ENCODE data around the gene ENAH.

Gene ENAH

DNA sequence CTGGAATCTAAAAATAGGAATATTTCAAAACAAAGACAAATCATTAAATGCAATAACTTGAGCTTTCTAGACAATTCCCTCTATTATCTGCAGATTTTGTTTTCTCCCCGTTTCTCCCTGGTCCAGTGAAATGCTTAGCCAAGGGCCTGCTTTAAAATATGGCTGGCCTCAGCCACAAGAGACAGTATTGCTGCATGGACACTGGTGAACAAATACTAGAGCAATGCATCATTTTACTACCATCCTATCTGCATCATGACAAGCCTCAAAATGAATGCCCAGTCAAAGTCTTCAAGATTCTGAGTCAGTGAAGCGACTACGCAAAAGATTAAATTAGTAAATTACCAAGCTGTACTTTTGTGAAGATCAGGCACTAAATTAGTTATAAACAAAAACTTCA, 80.5 kb downstream of the ENAH start:
- H3K4me1 ChIP-seq (ENCODE audit: control insufficient read depth in 2 of 2, insufficient read depth in 2 of 2, low read length in 2 of 2): no peaks in the 10 kb centered on the region
- H3K4me3 ChIP-seq (ENCODE audit: low read length in 2 of 2): no peak overlapping the region
- no peak overlapping the region for H3K27ac ChIP-seq (ENCODE audit: low read depth in 2 of 2, low read length in 2 of 2)
- no peaks in the 10 kb centered on the region for H3K27me3 ChIP-seq (ENCODE audit: control insufficient read depth in 2 of 2, insufficient read depth in 2 of 2, low read length in 2 of 2)
- H3K9me3 ChIP-seq (ENCODE audit: control insufficient read depth in 2 of 2, low read length in 2 of 2): no peaks in the 10 kb centered on the region
- no peaks in the 10 kb centered on the region for H3K36me3 ChIP-seq (ENCODE audit: control insufficient read depth in 2 of 2, insufficient read depth in 2 of 2, low read length in 2 of 2)
- H3K9ac ChIP-seq (ENCODE audit: low read depth in 1 of 2, low read length in 2 of 2): no peak overlapping the region

DNA sequence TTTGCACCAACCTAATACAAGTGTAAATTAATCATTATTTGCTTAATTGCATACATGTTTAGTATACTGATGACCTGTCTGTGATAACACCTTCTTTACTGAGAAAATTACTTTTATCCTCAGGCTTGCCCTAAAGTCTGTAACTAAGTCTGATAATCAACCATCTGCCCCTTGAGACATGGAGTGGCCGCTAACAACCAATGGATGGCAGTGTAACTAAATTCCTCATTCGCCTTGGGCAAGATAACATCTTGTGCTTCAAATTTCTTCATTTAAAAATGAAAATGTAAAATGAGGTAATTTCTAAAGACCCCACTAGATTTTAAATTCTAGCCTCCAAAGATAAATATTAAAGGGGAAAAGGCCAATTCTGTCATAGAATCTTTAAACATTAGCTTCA, 85.1 kb downstream of the ENAH start:
- Histone ChIP-seq H3K36me3 (ENCODE audit: control insufficient read depth in 2 of 2, insufficient read depth in 2 of 2, low read length in 2 of 2) (no peaks in the 10 kb centered on the region), H3K4me1 (ENCODE audit: control insufficient read depth in 2 of 2, insufficient read depth in 2 of 2, low read length in 2 of 2) (no peaks in the 10 kb centered on the region), H3K4me3 (ENCODE audit: low read length in 2 of 2) (no peak overlapping the region), H3K9me3 (ENCODE audit: control insufficient read depth in 2 of 2, low read length in 2 of 2) (no peaks in the 10 kb centered on the region), H3K27ac (ENCODE audit: low read depth in 2 of 2, low read length in 2 of 2) (no peak overlapping the region), H3K27me3 (ENCODE audit: control insufficient read depth in 2 of 2, insufficient read depth in 2 of 2, low read length in 2 of 2) (no peaks in the 10 kb centered on the region), H3K9ac (ENCODE audit: low read depth in 1 of 2, low read length in 2 of 2) (no peak overlapping the region)

DNA sequence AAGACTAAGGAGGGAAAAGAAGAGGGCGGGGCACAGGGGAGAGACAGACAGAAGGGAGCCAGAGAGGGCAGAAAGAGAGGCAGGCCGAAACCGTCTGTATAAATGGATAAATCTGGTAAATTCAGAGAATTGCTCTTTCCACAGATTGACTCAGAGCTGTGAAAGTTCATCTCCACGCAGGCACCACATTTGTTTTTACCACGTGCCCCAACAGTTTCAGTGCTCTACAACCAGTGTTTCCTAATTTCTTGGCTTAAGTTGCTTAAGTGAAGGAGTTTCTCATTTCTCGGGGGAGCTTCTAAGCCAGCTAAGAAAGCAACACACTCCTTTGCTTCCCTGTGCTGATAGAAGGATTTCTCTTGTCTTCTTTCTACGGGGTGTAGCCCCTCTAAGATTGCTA, 87.1 kb downstream of the ENAH start:
- H3K27ac ChIP-seq (ENCODE audit: low read depth in 2 of 2, low read length in 2 of 2): no peak overlapping the region
- H3K4me1 ChIP-seq (ENCODE audit: control insufficient read depth in 2 of 2, insufficient read depth in 2 of 2, low read length in 2 of 2): no peaks in the 10 kb centered on the region
- no peaks in the 10 kb centered on the region for H3K36me3 ChIP-seq (ENCODE audit: control insufficient read depth in 2 of 2, insufficient read depth in 2 of 2, low read length in 2 of 2)
- no peaks in the 10 kb centered on the region for H3K27me3 ChIP-seq (ENCODE audit: control insufficient read depth in 2 of 2, insufficient read depth in 2 of 2, low read length in 2 of 2)
- H3K4me3 ChIP-seq (ENCODE audit: low read length in 2 of 2): no peak overlapping the region
- H3K9ac ChIP-seq (ENCODE audit: low read depth in 1 of 2, low read length in 2 of 2): no peak overlapping the region
- no peaks in the 10 kb centered on the region for H3K9me3 ChIP-seq (ENCODE audit: control insufficient read depth in 2 of 2, low read length in 2 of 2)

DNA sequence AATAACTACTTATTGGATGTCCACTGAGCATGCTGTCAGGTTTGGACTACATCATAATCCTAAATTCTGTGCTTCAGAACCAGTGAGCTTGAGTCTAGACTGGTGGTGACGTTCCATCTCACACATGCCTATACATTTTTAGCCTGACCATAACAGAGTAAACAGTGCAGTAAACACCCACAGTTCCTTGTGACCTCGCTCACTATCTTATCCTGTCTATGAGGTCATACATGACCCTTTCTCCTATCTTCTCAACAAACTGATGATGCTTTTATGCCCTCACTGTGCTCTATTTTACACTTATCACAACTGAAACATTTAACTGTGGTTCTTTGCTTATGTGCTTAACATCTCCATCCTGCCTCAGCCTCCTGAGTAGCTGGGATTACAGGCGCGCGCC, 91.2 kb downstream of the ENAH start:
- H3K27ac ChIP-seq (ENCODE audit: low read depth in 2 of 2, low read length in 2 of 2): no peak overlapping the region
- no peak overlapping the region for H3K4me3 ChIP-seq (ENCODE audit: low read length in 2 of 2)
- H3K27me3 ChIP-seq (ENCODE audit: control insufficient read depth in 2 of 2, insufficient read depth in 2 of 2, low read length in 2 of 2): no peaks in the 10 kb centered on the region

DNA sequence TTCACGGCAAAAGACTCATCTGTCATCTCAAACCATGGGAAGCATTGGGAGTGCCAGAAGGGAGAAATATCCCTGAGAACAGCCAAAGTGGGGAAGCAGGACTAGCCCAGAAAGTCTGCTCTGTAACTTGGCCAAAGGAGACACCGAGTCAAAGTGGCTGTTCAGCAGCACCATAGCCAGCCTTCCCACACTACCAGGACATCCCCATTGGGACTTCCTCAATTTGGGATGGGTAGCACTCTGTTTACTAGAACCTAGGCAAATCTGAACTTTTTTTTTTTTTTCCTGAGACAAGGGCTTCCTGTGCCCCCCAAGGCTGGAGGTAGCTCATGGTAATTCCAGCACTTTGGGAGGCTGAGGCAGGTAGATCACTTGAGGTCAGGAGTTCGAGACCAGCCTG, 93.0 kb downstream of the ENAH start:
- Histone ChIP-seq H3K9me3 (ENCODE audit: control insufficient read depth in 2 of 2, low read length in 2 of 2) (no peaks in the 10 kb centered on the region), H3K27ac (ENCODE audit: low read depth in 2 of 2, low read length in 2 of 2) (no peak overlapping the region), H3K4me1 (ENCODE audit: control insufficient read depth in 2 of 2, insufficient read depth in 2 of 2, low read length in 2 of 2) (no peaks in the 10 kb centered on the region), H3K27me3 (ENCODE audit: control insufficient read depth in 2 of 2, insufficient read depth in 2 of 2, low read length in 2 of 2) (no peaks in the 10 kb centered on the region), H3K9ac (ENCODE audit: low read depth in 1 of 2, low read length in 2 of 2) (no peak overlapping the region), H3K4me3 (ENCODE audit: low read length in 2 of 2) (no peak overlapping the region), H3K36me3 (ENCODE audit: control insufficient read depth in 2 of 2, insufficient read depth in 2 of 2, low read length in 2 of 2) (no peaks in the 10 kb centered on the region)

More for the DNA sequence above, 91.2 kb downstream of the ENAH start:
- Histone ChIP-seq H3K9me3 (ENCODE audit: control insufficient read depth in 2 of 2, low read length in 2 of 2) (no peaks in the 10 kb centered on the region), H3K9ac (ENCODE audit: low read depth in 1 of 2, low read length in 2 of 2) (no peak overlapping the region), H3K36me3 (ENCODE audit: control insufficient read depth in 2 of 2, insufficient read depth in 2 of 2, low read length in 2 of 2) (no peaks in the 10 kb centered on the region), H3K4me1 (ENCODE audit: control insufficient read depth in 2 of 2, insufficient read depth in 2 of 2, low read length in 2 of 2) (no peaks in the 10 kb centered on the region)

DNA sequence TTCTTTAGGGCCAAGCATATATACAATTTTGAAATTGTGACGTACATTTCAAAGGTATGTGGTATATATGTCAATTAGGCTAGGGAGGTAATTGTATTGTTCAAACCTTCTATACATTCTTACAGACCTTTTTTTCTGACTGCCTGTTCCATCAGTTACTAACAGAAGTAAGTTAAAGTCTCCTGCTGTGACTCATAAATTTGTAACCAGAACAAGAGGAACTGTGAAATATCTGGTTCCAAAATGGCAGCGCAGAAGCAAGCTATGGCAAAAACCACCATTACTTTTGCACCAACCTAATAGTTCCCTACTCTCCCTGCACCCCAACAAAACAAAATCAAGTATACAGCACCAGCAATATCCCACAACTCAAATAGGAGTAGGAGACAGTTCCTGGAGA, 93.6 kb downstream of the ENAH start:
- no peaks in the 10 kb centered on the region for H3K27me3 ChIP-seq (ENCODE audit: control insufficient read depth in 2 of 2, insufficient read depth in 2 of 2, low read length in 2 of 2)
- no peak overlapping the region for H3K27ac ChIP-seq (ENCODE audit: low read depth in 2 of 2, low read length in 2 of 2)
- H3K36me3 ChIP-seq (ENCODE audit: control insufficient read depth in 2 of 2, insufficient read depth in 2 of 2, low read length in 2 of 2): no peaks in the 10 kb centered on the region
- no peak overlapping the region for H3K9ac ChIP-seq (ENCODE audit: low read depth in 1 of 2, low read length in 2 of 2)
- no peak overlapping the region for H3K4me3 ChIP-seq (ENCODE audit: low read length in 2 of 2)
- H3K4me1 ChIP-seq (ENCODE audit: control insufficient read depth in 2 of 2, insufficient read depth in 2 of 2, low read length in 2 of 2): no peaks in the 10 kb centered on the region
- no peaks in the 10 kb centered on the region for H3K9me3 ChIP-seq (ENCODE audit: control insufficient read depth in 2 of 2, low read length in 2 of 2)

DNA sequence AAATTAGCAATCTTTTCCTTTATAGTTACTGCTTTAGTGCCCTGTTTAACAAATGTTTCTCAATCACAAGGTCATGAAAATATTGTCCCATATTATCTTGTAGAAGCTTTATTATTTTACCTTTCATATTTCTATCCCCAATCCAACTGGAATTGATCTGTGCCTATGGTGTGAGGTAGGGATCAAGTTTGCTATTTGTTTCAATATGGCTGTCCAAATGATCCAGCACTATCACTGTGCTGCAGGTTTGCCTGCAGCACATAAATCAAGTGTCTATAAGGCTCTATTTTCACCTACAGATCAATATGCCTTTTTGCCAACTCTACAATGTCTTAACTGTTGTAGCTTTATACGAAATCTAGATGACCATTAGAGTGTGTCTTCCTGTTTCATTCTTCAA, 96.2 kb downstream of the ENAH start:
- Histone ChIP-seq H3K27me3 (ENCODE audit: control insufficient read depth in 2 of 2, insufficient read depth in 2 of 2, low read length in 2 of 2) (no peaks in the 10 kb centered on the region), H3K9me3 (ENCODE audit: control insufficient read depth in 2 of 2, low read length in 2 of 2) (no peaks in the 10 kb centered on the region), H3K27ac (ENCODE audit: low read depth in 2 of 2, low read length in 2 of 2) (no peak overlapping the region), H3K4me1 (ENCODE audit: control insufficient read depth in 2 of 2, insufficient read depth in 2 of 2, low read length in 2 of 2) (no peaks in the 10 kb centered on the region), H3K9ac (ENCODE audit: low read depth in 1 of 2, low read length in 2 of 2) (no peak overlapping the region), H3K4me3 (ENCODE audit: low read length in 2 of 2) (no peak overlapping the region), H3K36me3 (ENCODE audit: control insufficient read depth in 2 of 2, insufficient read depth in 2 of 2, low read length in 2 of 2) (no peaks in the 10 kb centered on the region)

DNA sequence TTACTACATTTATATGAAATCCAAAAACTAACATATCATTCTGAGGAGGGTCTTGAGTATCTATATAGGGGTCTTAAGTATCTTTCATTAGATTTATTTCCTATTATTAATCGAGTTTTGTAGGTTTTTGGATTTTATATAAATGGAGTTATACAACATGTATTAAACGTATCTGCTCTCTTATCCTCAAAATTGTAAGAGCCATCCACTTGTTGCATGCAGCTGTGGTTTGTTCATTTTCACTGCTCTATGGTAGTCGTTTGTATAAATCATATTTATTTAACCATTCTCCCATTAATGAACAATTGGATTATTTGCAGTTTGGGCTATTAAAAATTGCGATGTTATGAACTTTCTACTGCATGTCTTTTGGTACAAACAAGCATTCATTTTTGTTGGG, 97.1 kb downstream of the ENAH start:
- H3K27ac ChIP-seq (ENCODE audit: low read depth in 2 of 2, low read length in 2 of 2): no peak overlapping the region
- no peaks in the 10 kb centered on the region for H3K27me3 ChIP-seq (ENCODE audit: control insufficient read depth in 2 of 2, insufficient read depth in 2 of 2, low read length in 2 of 2)
- H3K4me3 ChIP-seq (ENCODE audit: low read length in 2 of 2): no peak overlapping the region
- no peaks in the 10 kb centered on the region for H3K9me3 ChIP-seq (ENCODE audit: control insufficient read depth in 2 of 2, low read length in 2 of 2)
- no peaks in the 10 kb centered on the region for H3K4me1 ChIP-seq (ENCODE audit: control insufficient read depth in 2 of 2, insufficient read depth in 2 of 2, low read length in 2 of 2)
- no peaks in the 10 kb centered on the region for H3K36me3 ChIP-seq (ENCODE audit: control insufficient read depth in 2 of 2, insufficient read depth in 2 of 2, low read length in 2 of 2)
- H3K9ac ChIP-seq (ENCODE audit: low read depth in 1 of 2, low read length in 2 of 2): no peak overlapping the region

DNA sequence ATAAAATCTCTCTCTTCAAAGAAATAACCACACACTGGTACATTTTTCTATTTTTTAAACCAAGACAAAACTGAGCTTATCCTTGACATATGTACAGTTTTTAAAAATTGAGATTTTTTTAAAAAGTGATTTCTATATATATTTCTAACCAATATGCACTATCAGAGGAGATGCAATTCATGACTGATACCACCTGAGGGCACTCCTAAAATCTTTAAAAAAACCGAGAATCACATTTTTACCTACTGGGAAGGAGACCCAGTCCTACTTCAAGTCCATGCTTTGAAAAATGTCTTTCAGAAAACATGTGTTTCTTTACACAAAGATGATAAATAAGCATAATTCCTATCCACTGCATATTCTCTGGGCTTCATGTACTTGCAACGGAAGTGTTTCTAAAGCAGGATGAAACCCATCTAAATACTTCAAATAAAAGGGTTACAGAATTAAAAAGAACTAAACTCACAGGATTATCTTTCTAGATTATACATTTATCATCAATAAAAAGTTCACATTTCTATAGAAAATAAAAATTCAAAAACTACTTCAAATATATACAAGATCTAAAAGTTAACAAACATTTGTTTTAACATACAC, 98.6 kb downstream of the ENAH start:
- Histone ChIP-seq H3K9me3 (ENCODE audit: control insufficient read depth in 2 of 2, low read length in 2 of 2) (no peaks in the 10 kb centered on the region), H3K4me1 (ENCODE audit: control insufficient read depth in 2 of 2, insufficient read depth in 2 of 2, low read length in 2 of 2) (no peaks in the 10 kb centered on the region), H3K9ac (ENCODE audit: low read depth in 1 of 2, low read length in 2 of 2) (no peak overlapping the region), H3K4me3 (ENCODE audit: low read length in 2 of 2) (no peak overlapping the region), H3K36me3 (ENCODE audit: control insufficient read depth in 2 of 2, insufficient read depth in 2 of 2, low read length in 2 of 2) (no peaks in the 10 kb centered on the region), H3K27me3 (ENCODE audit: control insufficient read depth in 2 of 2, insufficient read depth in 2 of 2, low read length in 2 of 2) (no peaks in the 10 kb centered on the region), H3K27ac (ENCODE audit: low read depth in 2 of 2, low read length in 2 of 2) (no peak overlapping the region)

DNA sequence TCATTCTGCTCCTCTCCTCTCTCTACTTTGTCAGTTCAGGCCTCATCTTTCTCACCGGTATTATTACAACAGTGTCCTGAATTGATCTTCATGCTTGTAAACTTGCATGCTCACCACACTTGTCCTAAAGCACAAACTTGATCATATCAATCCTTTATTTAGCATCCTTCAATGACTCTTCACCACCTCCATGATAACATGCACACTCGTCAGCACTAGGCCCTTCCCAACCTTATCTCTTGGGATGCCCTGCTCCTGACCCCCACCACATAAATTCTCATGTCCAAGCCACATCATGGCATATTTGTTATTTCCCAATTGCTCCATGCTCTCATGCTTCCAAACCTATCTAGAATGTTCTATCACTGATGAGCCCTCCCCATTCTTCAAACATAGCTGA, 103.1 kb downstream of the ENAH start:
- Histone ChIP-seq H3K27ac (ENCODE audit: low read depth in 2 of 2, low read length in 2 of 2) (no peak overlapping the region), H3K9me3 (ENCODE audit: control insufficient read depth in 2 of 2, low read length in 2 of 2) (no peaks in the 10 kb centered on the region), H3K4me1 (ENCODE audit: control insufficient read depth in 2 of 2, insufficient read depth in 2 of 2, low read length in 2 of 2) (no peaks in the 10 kb centered on the region), H3K9ac (ENCODE audit: low read depth in 1 of 2, low read length in 2 of 2) (no peak overlapping the region), H3K36me3 (ENCODE audit: control insufficient read depth in 2 of 2, insufficient read depth in 2 of 2, low read length in 2 of 2) (no peaks in the 10 kb centered on the region), H3K27me3 (ENCODE audit: control insufficient read depth in 2 of 2, insufficient read depth in 2 of 2, low read length in 2 of 2) (no peaks in the 10 kb centered on the region), H3K4me3 (ENCODE audit: low read length in 2 of 2) (no peak overlapping the region)
